PC-9 (cell line): Measurements from ENCODE around the gene SLC6A8.

Source experiments
- EZH2 ChIP-seq: fragments of 200-600 bp; sonication (generic); IDR thresholded peaks from 2 replicates; pipeline ENCODE4 v1.8.0; 2017; ENCODE audit warnings: antibody characterized with exemption, low read depth
- TF ChIP-seq, protein P1 (sequence below): fragments of 200-600 bp; sonication (generic); conservative IDR thresholded peaks from 2 replicates; pipeline ENCODE4 v1.6.1; 2017; ENCODE audit warnings: mixed run types, antibody characterized with exemption, mild to moderate bottlenecking, moderate library complexity

DNA sequence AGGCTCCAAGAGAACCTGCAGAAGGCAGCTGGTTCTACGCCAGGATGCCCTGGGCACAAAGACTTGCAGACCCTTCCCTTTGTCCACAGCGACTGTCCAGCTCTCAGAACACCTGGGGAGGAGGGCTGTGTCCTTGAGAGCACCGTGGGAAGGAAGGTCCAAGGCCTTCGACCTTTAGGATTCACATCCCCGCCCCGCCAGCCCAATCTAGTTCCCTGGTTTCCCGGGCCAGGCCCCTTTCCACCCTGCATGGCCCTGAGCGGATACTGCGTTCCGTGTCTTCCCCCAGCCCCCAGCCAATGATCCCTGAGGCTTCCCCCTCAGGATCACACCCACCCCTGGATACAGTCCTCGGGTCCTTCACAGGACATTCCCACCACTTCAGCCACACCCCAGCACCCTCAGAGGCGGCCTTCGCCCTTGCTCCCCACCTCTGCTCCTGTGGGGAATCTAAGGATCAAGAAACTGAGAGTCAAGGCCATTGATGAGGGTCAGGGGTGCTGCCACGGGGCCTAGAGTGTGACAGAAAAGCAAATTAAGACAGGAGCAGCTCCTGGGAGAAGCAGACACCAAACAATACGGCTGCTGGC lies 46.0 kb downstream of the SLC6A8 start:
- TF ChIP-seq, protein P1, sequence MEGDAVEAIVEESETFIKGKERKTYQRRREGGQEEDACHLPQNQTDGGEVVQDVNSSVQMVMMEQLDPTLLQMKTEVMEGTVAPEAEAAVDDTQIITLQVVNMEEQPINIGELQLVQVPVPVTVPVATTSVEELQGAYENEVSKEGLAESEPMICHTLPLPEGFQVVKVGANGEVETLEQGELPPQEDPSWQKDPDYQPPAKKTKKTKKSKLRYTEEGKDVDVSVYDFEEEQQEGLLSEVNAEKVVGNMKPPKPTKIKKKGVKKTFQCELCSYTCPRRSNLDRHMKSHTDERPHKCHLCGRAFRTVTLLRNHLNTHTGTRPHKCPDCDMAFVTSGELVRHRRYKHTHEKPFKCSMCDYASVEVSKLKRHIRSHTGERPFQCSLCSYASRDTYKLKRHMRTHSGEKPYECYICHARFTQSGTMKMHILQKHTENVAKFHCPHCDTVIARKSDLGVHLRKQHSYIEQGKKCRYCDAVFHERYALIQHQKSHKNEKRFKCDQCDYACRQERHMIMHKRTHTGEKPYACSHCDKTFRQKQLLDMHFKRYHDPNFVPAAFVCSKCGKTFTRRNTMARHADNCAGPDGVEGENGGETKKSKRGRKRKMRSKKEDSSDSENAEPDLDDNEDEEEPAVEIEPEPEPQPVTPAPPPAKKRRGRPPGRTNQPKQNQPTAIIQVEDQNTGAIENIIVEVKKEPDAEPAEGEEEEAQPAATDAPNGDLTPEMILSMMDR, result no peak
- TF ChIP-seq EZH2, result no peak
